NCI-H510A treated with DMSO at 0.1 percent for 48 hours (cell line): ENCODE measurements around the gene PPRC1.

Experiments
- DNase-seq: peaks from one replicate; lab custom pipeline; 2025; lab: John Stamatoyannopoulos, UW

Gene PPRC1

DNA sequence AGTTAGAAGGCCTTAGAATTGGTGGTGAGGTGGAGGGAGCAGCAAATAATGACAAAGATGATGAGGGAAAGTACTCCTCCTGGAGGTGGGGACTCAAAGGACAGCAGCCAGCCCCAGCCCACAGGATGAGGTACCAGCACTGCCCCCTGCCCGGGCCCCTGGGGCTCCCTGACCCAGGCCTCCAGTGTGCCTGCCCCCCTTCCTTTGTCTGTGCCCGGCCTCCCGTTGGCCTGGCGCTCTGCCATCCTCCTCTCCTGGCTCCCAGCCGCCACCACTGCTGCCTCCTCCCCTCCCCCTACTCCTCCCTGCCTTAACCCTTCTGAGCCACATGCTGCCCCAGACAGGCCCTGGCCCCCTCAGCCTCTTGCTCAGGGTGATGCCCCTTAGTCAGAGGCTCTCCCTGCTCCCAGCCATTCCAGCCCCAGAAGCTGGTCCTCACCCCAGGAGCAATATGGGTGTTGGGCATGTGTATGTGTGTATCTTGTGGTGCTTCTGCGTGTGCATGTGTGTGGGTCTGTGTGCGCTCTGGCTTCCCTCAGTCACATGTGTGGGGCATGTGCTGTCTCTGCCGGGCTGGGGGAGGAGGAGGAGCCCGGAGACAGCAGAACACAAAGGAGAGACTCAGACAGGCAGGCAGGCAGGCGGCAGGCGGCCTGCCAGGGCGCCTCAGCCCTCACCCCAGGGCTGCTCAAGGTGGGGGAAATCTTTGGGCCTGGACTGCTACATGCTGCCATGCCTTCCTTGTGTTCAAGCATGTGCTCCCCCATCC, 15.3 kb upstream of the PPRC1 start:
- peak; percentile 91 for DNase-seq

DNA sequence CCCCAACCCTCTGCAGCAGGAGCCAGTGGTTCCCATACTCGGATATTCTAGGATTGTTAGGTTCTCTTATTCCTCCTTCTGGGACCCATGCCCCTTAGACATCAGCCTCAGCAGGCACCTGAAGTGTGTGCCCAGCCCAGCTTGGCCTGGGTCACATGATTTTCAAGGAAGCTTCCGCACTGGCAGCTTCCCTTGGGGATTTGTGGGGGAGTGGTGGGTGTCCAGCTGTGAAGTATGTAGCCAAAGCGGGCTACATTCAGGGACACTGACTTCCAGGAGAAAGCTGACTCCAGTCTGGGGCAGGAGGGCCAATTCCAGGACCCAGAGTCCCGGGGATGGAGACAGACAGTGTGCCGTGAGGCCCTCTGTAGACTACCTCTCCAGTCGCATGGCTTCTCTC, 14.0 kb upstream of the PPRC1 start:
- DNase-seq, result no peak

DNA sequence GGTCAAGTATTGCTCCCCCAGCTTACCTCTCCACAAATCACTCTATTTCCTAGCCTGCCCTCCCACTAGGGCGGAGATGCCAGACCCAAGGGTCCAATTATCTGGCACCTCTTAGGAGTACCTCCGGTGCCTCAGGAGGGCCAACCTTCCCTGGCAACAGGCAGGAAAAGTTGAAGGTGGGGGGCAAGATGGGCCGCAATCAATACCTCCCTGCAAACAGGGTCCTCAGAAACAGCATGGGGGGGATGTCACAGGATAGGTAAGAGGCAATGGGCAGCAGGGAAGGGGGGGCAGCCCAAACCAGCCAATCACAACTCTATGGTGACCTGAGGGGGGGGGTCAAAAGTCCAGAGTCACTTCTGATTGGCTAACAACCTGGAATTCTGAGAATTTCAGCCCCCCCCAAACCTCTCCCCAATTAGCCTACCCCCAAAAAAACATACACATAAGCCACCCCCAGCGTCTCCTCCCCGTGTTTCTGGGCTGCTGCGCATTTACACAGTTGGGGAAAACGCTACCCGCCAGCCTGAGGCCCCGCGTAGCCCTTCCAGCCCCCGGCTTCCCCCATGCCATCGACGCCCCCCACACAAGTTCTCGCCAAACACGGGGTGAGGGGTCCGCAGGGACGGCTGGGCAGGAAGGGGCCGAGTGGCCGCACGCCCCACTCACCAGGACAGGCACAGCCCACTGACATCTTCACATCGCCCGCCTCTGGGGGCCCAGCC, 13.3 kb upstream of the PPRC1 start:
- no peak for DNase-seq

DNA sequence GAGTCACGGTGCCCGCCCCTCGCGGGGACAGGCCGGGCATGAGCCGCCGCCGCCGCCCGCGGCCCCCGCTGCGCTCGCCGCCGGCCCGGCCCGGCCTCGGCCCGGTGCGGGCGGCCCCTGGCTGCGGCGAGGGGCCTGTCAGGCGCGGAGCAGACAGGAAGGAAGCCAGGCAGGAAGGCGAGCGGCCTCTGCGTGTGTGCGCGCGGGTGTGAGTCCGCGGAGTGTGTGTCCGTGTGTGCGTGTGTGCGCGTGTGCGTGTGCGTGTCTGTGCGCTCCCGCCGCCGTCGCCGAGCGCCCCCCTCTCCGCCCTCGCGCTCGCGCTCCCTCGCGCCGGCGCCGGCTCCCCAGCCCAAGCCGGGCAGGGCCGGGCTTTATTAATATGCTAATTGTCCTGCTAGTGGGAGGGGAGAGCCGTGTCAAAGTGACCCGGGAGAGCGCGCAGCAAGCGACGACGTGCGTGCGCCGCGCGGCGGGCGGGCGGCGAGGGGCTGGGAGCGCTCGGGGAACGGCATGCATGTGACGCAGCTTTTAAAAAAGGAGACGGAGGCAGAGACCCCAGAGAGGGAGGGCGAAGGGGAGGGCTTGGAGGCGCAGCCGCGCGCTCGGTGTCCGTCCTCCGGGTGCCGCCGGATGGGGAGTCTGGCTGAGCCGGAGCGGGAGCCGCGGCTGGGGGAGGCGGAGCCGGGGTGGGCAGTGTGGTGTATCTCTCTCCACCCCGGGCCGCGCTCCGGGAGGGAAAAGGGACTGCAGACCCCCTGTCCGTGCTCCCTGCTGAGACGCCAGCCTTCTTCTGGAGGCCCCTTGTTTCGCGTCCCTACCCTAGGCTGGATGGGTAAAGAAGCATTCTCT, 12.5 kb upstream of the PPRC1 start, which contains the start of gene LDB1:
TSS of gene LDB1 (minus strand) at position 227 of the 849 bp plus-strand sequence. CDS start 258 bp downstream, outside the sequence.
- peak; percentile 62 for DNase-seq

DNA sequence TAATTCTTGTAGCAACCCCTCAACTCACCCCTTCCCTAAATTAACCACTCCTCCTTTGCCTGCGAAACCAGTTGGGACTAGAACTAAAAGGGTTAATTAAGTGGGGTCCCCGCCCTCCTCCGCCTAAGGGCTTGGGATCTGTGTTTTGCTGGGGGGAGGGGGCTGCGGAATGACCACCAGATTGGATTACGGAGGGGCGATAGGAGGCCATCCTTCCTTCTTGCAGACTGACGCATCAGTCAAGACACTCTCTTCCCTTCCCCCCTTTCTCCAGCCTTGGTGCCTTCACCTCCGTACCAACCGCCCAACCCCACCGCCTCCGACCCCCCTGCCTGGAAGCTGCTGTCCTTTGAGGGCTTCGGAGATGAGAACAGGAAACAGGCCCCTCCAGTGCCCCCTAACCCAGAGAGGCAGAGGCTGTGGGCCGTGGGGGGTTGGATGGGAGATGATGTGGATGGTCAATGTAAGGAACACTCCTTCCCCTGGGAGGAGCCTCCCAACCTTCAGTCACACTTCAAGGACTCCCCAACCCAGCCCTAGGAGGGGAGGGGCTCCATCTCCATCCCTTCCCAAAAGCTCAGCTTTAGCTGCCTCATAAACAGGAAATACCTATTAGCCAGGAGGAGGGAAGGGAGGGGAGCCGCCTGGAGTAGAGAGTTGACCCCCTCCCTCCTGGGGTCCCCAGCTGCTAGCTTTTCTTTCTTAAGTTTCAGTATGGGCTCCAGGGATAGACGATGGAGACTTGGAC, 11.7 kb upstream of the PPRC1 start:
- peak; percentile 75 for DNase-seq

DNA sequence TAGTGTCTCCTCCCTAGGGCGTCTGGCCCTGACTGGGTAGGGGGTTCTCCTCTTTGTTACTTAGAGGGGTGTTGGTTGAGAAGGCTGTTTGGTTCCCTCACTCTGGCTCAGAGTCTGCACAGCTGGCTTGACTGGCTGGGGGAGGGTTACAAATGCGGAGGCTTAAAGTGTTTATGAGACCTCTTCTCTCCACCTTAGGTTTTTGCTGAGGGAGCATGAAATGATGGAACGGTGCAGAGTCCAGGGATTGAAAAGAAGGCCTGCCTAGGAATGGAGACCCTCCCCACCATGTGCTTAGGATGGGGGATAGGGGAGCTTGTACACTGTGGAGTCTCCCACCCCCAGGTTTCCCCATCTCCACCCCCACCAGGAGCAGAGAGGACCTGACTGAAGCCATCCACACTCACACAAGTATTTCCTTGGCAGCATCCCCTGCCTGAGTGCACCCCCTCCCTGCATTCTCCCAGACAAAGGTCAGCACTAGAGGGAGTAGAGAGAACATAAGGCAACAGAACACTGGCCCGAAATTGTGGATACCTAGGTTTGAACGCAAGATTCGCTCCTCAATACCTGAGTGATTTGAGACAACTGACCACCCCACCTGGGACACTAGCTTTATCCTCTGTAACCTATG, 11.0 kb upstream of the PPRC1 start:
- DNase-seq, result peak; percentile 66

DNA sequence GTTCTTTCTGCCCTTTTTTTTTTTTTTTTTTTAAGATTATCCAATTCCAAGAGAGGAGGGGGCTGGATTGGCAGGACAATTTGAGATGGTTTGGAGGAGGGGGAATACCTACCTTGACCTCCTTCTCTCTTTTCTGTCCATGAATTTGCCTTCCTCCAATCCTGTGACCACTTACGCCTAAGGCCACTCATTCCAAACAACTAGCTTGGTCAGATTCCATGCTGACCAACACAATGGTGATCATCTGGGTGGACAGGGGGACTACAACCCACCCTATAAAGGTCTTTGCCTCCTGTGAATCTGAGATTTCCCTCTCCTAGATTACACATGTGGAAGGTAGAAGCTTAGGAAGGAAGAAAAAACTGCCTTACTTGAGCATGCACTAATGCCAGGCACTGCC, 10.4 kb upstream of the PPRC1 start:
- DNase-seq, result no peak

DNA sequence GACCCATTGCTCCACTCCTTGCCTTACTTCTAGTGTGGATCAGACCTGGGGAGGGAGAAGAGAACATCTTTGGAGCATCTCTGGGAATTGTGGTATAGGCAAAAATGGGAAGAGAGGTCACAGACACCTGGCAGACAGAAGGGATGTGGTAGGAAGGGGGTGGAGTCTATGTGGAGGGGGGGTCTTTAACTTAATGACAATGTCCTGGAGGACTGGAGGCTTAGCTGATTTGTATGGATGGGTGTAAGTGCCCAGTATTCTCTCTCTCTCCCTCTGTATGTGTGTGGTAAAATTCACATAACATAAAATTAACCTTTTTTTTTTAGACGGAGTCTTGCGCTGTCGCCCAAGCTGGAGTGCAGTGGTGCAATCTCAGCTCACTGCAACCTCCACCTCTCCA, 9.6 kb upstream of the PPRC1 start:
- no peak for DNase-seq

DNA sequence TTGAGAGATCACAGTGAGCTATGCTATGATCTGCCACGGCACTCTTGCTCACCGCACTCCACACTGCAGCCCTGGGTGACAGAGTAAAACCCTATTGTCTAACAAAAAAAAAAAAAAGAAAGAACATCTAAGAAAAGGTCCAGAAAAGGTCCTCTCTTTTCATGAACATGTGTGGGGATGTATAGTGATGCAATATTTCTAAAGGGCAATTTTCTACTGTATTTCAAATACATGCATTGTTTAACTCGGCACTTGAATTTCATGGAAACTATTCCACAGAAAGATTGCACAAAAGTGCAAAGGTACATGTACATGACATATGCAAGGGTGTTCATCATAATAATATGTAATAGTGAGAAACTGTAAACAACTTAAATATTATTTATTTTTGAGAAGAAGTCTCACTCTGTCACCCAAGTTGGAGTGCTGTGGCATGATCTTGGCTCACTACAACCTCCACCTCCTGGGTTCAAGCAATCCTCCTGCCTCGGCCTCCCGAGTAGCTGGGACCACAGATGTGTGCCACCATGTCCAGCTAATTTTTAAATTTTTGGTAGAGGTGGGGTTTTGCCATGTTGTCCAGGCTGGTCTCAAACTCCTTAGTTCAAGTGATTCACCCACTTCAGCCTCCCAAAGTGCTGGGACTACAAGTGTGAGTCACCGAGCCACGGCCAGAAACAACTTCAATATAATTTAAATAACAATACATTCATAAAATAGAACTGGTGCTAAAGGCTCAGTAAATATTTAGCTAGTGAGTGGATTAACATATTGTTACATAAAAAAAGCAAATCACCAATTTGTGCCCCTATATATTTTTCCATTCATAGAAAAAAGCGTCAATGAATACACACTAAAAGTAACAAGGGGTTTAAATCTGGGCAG, 1.3 kb upstream of the PPRC1 start:
- DNase-seq, result no peak

DNA sequence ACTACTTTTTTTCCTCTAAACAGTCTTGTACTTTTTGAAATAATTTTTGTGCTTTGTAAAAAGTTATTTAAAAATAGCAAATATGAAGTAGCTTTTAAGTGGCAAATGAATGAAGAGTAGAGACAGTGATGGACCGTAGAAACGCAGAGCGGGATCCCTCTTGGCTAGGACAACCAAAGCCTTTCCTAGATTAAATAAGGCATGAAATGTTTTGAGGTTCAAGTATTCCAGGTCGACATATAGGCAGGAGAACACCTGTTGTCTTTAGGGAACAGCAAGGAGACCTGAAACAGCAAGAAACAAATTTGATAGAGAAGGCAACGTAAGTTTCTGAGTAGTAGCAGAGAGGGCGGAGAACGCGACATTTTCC, 662 bp upstream of the PPRC1 start:
- DNase-seq, result no peak

DNA sequence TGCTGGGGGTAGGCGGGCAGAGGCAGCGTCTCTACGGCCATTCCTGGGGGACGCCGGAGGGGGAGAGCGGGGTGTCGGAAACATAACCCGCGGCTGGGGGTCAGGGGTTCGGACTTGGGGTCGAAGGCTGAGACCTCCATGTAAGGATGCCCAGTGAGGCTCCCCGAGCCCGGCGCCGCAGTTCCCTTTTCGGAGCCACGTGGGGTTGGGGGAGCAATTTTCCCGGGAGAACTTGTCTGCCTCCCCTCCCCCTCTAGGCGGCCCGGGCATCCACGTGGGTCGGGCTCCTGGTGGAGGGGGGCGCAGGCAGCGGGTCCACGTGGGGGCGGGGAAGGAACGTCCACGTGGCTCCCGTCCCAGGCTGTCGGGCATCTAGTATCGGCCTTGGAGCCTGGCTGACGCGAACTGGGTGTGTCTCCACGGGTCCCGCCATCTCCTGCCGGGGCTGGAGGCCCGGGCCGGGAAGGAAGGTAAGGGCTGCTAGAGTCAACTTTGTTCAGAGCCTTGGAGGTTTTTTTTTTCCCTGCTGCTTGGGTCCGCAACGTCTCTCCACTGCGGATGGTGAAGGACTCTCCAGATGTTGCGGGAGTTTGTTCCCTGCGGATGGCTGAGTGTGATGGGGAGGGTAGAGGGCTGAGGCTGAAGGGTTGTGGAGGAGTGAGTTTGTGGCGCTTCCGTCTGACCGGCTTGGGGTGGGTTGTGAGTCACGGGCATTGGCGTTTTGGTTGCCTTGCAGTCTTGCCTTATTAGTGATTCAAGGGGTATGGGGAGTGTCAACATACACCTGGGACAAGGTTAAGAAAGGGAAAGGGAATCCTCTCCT, 744 bp downstream of the PPRC1 start:
- DNase-seq, result no peak

DNA sequence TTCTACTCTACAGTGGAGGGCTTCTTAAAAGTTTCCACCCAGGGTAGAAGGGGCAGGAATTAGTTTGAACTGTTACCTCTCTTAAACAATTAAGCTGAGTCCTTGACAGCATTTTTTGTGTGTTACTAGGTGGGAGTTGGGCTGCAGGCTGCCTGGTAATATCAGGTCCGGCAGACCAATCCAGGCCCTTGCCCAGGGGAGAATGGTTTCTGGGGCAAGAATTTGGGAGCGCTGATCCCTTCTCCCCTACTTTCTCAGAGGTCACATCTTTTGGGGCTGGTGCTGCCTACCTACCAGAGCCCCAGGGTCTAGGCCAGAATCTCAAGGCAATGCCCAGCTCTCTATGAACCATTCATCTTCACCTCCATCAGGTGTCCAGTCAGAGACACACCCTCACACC, 1.6 kb downstream of the PPRC1 start:
- DNase-seq, result no peak

DNA sequence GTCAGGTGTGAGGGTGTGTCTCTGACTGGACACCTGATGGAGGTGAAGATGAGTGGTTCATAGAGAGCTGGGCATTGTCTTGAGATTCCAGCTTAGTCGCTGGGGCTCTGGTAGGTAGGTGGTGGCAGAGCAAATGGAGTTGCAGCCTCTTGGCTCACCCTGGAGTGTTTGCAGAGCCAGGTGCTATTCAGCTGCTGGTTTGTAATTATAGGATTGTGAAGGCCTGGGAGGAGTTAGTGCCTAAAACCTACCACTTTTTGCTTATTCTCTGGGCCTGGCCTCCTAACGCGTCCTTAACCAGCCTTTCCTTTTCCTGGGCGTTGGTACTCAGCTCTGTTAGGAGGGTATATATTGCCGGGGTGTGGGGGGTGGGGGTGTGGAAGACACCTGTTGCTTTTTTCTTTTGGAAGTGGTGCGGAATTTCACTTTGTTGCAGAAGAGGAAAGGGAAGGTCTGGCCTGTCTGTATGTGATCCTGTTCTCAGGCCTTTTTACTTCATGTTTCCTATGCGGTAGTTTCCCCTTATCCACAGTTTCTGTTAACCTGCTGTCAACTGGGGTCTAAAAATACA, 3.2 kb downstream of the PPRC1 start:
- peak; percentile 85 for DNase-seq

DNA sequence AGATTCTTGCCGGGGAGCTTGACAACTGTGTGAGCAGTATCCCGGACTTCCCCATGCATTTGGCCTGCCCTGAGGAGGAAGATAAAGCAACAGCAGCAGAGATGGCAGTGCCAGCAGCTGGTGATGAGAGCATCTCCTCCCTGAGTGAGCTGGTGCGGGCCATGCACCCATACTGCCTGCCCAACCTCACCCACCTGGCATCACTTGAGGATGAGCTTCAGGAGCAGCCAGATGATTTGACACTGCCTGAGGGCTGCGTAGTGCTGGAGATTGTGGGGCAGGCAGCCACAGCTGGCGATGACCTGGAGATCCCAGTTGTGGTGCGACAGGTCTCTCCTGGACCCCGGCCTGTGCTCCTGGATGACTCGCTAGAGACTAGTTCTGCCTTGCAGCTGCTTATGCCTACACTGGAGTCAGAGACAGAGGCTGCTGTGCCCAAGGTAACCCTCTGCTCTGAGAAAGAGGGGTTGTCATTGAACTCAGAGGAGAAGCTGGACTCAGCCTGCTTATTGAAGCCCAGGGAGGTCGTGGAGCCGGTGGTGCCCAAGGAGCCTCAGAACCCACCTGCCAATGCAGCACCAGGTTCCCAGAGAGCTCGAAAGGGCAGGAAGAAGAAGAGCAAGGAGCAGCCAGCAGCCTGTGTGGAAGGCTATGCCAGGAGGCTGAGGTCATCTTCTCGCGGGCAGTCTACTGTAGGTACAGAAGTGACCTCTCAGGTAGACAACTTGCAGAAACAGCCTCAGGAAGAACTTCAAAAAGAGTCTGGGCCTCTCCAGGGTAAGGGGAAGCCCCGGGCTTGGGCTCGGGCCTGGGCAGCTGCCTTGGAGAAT, 6.7 kb downstream of the PPRC1 start:
- no peak for DNase-seq

DNA sequence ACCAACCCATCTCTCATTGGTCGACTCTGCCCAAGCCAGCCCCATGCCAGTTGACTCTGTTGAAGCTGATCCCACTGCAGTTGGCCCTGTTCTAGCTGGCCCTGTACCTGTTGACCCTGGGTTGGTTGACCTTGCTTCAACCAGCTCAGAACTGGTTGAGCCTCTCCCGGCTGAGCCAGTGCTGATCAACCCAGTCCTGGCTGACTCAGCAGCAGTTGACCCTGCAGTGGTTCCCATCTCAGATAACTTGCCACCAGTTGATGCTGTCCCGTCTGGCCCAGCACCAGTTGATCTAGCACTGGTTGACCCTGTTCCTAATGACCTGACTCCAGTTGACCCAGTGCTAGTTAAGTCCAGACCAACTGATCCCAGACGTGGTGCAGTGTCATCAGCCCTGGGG, 7.4 kb downstream of the PPRC1 start:
- DNase-seq, result no peak

DNA sequence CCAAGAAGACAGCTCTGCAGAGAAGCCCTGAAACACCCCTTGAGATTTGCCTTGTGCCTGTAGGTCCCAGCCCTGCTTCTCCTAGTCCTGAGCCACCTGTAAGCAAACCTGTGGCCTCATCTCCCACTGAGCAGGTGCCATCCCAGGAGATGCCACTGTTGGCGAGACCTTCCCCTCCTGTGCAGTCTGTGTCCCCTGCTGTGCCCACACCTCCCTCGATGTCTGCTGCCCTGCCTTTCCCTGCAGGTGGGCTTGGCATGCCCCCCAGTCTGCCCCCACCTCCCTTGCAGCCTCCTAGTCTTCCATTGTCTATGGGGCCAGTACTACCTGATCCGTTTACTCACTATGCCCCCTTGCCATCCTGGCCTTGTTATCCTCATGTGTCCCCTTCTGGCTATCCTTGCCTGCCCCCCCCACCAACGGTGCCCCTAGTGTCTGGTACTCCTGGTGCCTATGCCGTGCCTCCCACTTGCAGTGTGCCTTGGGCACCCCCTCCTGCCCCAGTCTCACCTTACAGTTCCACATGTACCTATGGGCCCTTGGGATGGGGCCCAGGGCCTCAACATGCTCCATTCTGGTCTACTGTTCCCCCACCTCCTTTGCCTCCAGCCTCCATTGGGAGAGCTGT, 8.2 kb downstream of the PPRC1 start:
- no peak for DNase-seq

DNA sequence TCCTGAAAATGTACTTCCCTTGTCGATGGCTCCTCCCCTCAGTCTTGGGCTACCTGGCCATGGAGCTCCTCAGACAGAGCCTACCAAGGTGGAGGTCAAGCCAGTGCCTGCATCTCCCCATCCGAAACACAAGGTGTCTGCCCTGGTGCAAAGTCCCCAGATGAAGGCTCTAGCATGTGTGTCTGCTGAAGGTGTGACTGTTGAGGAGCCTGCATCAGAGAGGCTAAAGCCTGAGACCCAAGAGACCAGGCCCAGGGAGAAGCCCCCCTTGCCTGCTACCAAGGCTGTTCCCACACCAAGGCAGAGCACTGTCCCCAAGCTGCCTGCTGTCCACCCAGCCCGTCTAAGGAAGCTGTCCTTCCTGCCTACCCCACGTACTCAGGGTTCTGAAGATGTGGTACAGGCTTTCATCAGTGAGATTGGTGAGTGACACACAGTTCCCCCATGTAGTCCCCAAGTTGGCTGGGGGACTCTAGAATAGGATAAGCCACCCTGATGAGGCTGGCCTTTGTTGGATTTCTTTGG, 8.8 kb downstream of the PPRC1 start:
- DNase-seq, result no peak
